HepG2 (cell line): ENCODE data around the gene MADD. TPM values are rescaled to one million over a fixed set of nuclear protein-coding genes. Genes with fewer than 3 reads are reported as not detected.
A peak's percentile ranks its signal among the peaks of the same experiment; 100 is the strongest.

Source experiments
- AGO2 ChIP-seq: fragments of 200-400 bp; formaldehyde crosslinking; optimal IDR thresholded peaks from 2 replicates; pipeline ENCODE3; 2017; ENCODE audit warnings: mild to moderate bottlenecking, low read depth, low read length, moderate library complexity
- ATF2 ChIP-seq: sonication (generic); formaldehyde crosslinking; IDR thresholded peaks from 2 replicates; pipeline ENCODE4 v1.4.0; 2020; ENCODE audit warnings: missing genetic modification reagents
- ETV5 ChIP-seq: IDR thresholded peaks from 2 replicates; pipeline ENCODE4 v1.6.1; 2018; ENCODE audit warnings: missing biosample characterization, missing genetic modification reagents, inconsistent platforms, borderline replicate concordance
- FOXA1 ChIP-seq, 2 experiments: fragments of 450-650 bp in 1 of 2; sonication (generic) in 1 of 2; formaldehyde crosslinking in 1 of 2; IDR thresholded peaks; 2 replicates each; pipeline versions ENCODE4 v1.4.0 to v1.6.1; 2016 to 2020; ENCODE audit warnings: missing genetic modification reagents in 1 of 2
- FOXK1 ChIP-seq: sonication (generic); formaldehyde crosslinking; IDR thresholded peaks from 2 replicates; pipeline ENCODE4 v1.4.0; 2020; ENCODE audit warnings: low read depth, missing genetic modification reagents, borderline replicate concordance
- KAT7 ChIP-seq: IDR thresholded peaks from 2 replicates; pipeline ENCODE4 v1.6.1; 2018; ENCODE audit warnings: borderline replicate concordance, missing compliant biosample characterization
- SMYD3 ChIP-seq: sonication (generic); formaldehyde crosslinking; IDR thresholded peaks from 2 replicates; pipeline ENCODE4 v1.8.1; 2023; ENCODE audit warnings: mild to moderate bottlenecking, missing genetic modification reagents
- SOX13 ChIP-seq, 3 experiments: fragments of 450-650 bp in 1 of 3; sonication (generic) in 1 of 3; formaldehyde crosslinking in 1 of 3; IDR thresholded peaks in 2 of 3; conservative IDR thresholded peaks in 1 of 3; 2 replicates each; pipeline versions ENCODE4 v1.5.0 to v1.6.1; 2016 to 2020; ENCODE audit warnings: antibody characterized with exemption in 1 of 3, mild to moderate bottlenecking in 1 of 3, missing compliant biosample characterization in 1 of 3, missing genetic modification reagents in 1 of 3, moderate library complexity in 1 of 3
- STAG1 ChIP-seq: sonication (generic); formaldehyde crosslinking; IDR thresholded peaks from 2 replicates; pipeline ENCODE4 v1.4.0; 2020; ENCODE audit warnings: missing genetic modification reagents
- TARDBP ChIP-seq: sonication (generic); formaldehyde crosslinking; IDR thresholded peaks from 2 replicates; pipeline ENCODE4 v1.8.0; 2022; ENCODE audit warnings: mild to moderate bottlenecking, missing genetic modification reagents
- TBX2 ChIP-seq: sonication (generic); formaldehyde crosslinking; IDR thresholded peaks from 2 replicates; pipeline ENCODE4 v1.5.0; 2020; ENCODE audit warnings: missing genetic modification reagents, mild to moderate bottlenecking, borderline replicate concordance
- UBTF ChIP-seq: sonication (generic); formaldehyde crosslinking; IDR thresholded peaks from 2 replicates; pipeline ENCODE4 v1.4.0; 2020; ENCODE audit warnings: mild to moderate bottlenecking, missing genetic modification reagents
- ZNF121 ChIP-seq: sonication (generic); formaldehyde crosslinking; IDR thresholded peaks from 2 replicates; pipeline ENCODE4 v1.5.0; 2020; ENCODE audit warnings: mild to moderate bottlenecking, missing genetic modification reagents
- ZNF275 ChIP-seq: sonication (generic); formaldehyde crosslinking; IDR thresholded peaks from 2 replicates; pipeline ENCODE4 v1.8.0; 2022; ENCODE audit warnings: missing genetic modification reagents, mild to moderate bottlenecking, inconsistent platforms, borderline replicate concordance
- ZNF605 ChIP-seq: sonication (generic); formaldehyde crosslinking; IDR thresholded peaks from 2 replicates; pipeline ENCODE4 v1.8.0; 2022; ENCODE audit warnings: mild to moderate bottlenecking, missing genetic modification reagents
- polyA plus RNA-seq, 8 experiments: library from polyadenylated mRNA; depleted of rRNA in 3 of 8; stranded (reverse) in 7 of 8; unstranded in 1 of 8; fragments of >200 nt; fragmentation: Illumina TruSeq in 4 of 8; extraction: Trizol in 4 of 8; gene quantifications; 2 replicates each; pipeline versions ENCODE4 v1.2.1 to v1.2.3, GENCODE V29; 2011 to 2016; ENCODE audit warnings: low read depth in 4 of 8, missing spikeins in 1 of 8, mixed read lengths in 1 of 8; ENCODE audit not compliant: insufficient read depth in 1 of 8
- total RNA-seq, 5 experiments: library from RNA; depleted of rRNA; stranded (reverse); fragments of >200 nt; fragmentation: Illumina TruSeq; extraction: Trizol; gene quantifications; 2 replicates each; pipeline ENCODE4 v1.2.3, GENCODE V29; 2016; ENCODE audit warnings: low read depth in 1 of 5

The MADD gene
- total and polyA plus RNA-seq, 2 of the 13 experiments (the other 11 are each of a cell fraction or from before 2014, with no cell fraction given), result 18.0 to 29.2 TPM

GRCh38 chr11:47355283-47356128 is 85.6 kb downstream of the MADD start (continued):
- TF ChIP-seq KAT7 (CRISPR knock-in tag) (peak; percentile 60; the same call in 1 of the 2 replicates), UBTF (peak; percentile 76), STAG1 (peak; percentile 99), ETV5 (0 out of 2 replicates have a peak, but pooled peaks have one; percentile 22), ZNF605 (CRISPR knock-in tag) (no peak), TBX2 (CRISPR knock-in tag) (peak; percentile 54; the same call in 1 of the 2 replicates), SMYD3 (CRISPR knock-in tag) (no peak), TARDBP (0 out of 2 replicates have a peak, but pooled peaks have one; percentile 50), AGO2 (no peak), FOXK1 (CRISPR knock-in tag) (peak; percentile 33; the same call in 1 of the 2 replicates), ATF2 (CRISPR knock-in tag) (peak; percentile 61; the same call in 1 of the 2 replicates), ZNF121 (CRISPR knock-in tag) (no peak), ZNF275 (no peak), FOXA1 (IDR thresholded peaks at IDR 0.05) (no peak), FOXA1 (CRISPR knock-in tag; IDR thresholded peaks at IDR 0.05) (peak; percentile 53), SOX13 (IDR thresholded peaks at IDR 0.05) (no peak), SOX13 (CRISPR knock-in tag; conservative IDR thresholded peaks at IDR 0.05 in 1 of 2, IDR thresholded peaks at IDR 0.05 in 1 of 2) (peak in 1 of 2 experiments; percentile 43; a peak in 1 of 4 replicates)
